Activated T-helper 17 cell treated with anti-CD3 and anti-CD28 coated beads, Interleukin-2, amount 50 U/mL, for 72 hours (primary cell): ENCODE results near the gene RCC2. TPM values are rescaled to one million over a fixed set of nuclear protein-coding genes. Genes with fewer than 3 reads are reported as not detected.

Experiments used
- ATAC-seq: fragments of 150-1000 bp; cut with Tn5 transposase; replicated peaks from 2 replicates; pipeline ENCODE4 v1.10.0; 2021; ENCODE audit warnings: mild to moderate bottlenecking, moderate library complexity
- H3K27ac Mint-ChIP-seq: one replicate; pipeline ENCODE4 v1.8.0; 2022; ENCODE audit warnings: mixed read lengths
- H3K27me3 Mint-ChIP-seq: one replicate; pipeline ENCODE4 v1.8.0; 2022; ENCODE audit warnings: mixed read lengths
- H3K36me3 Mint-ChIP-seq: one replicate; pipeline ENCODE4 v1.8.0; 2022; ENCODE audit warnings: low read depth, mild to moderate bottlenecking, mixed read lengths
- H3K4me1 Mint-ChIP-seq: one replicate; pipeline ENCODE4 v1.8.0; 2022; ENCODE audit warnings: mixed read lengths
- H3K4me3 Mint-ChIP-seq: one replicate; pipeline ENCODE4 v1.8.0; 2022; ENCODE audit warnings: mild to moderate bottlenecking, mixed read lengths
- H3K9me3 Mint-ChIP-seq: one replicate; pipeline ENCODE4 v1.8.0; 2022; ENCODE audit warnings: mixed read lengths
- total RNA-seq, 2 donors: library from RNA; stranded (reverse); gene quantifications; one replicate each; pipeline ENCODE4 v1.2.3, GENCODE V29; 2022

The RCC2 gene
- total RNA-seq, 2 donors from 2014 or later = 60.5 to 108 TPM

GRCh38 chr1:17437260-17437579 is 2.3 kb downstream of the RCC2 start:
- Mint-ChIP-seq H3K27ac (peak overlapping the region; percentile 48), H3K4me1 (no peaks in the 10 kb centered on the region), H3K9me3 (no peaks in the 10 kb centered on the region), H3K4me3 (peak overlapping the region; percentile 70), H3K27me3 (no peaks in the 10 kb centered on the region), H3K36me3 (peaks cover 61% of the 10 kb centered on the region)
- ATAC-seq = no peak

- no peak for ATAC-seq
- peak overlapping the region; percentile 48 for H3K27ac Mint-ChIP-seq
- H3K27me3 Mint-ChIP-seq = no peaks in the 10 kb centered on the region
- no peaks in the 10 kb centered on the region for H3K9me3 Mint-ChIP-seq
- peaks cover 67% of the 10 kb centered on the region for H3K36me3 Mint-ChIP-seq
- no peaks in the 10 kb centered on the region for H3K4me1 Mint-ChIP-seq
- peak overlapping the region; percentile 70 for H3K4me3 Mint-ChIP-seq
Measured at GRCh38 chr1:17436380-17437174, 2.9 kb downstream of the RCC2 start.

GRCh38 chr1:17434601-17435000 is 4.9 kb downstream of the RCC2 start:
- no peak for ATAC-seq
- Mint-ChIP-seq H3K27me3 (no peaks in the 10 kb centered on the region), H3K36me3 (peaks cover 84% of the 10 kb centered on the region), H3K4me3 (peak overlapping the region; percentile 4), H3K27ac (no peak overlapping the region), H3K9me3 (no peaks in the 10 kb centered on the region), H3K4me1 (no peaks in the 10 kb centered on the region)

- Mint-ChIP-seq H3K27me3 (no peaks in the 10 kb centered on the region), H3K36me3 (peaks cover 86% of the 10 kb centered on the region), H3K4me3 (peak overlapping the region; percentile 4), H3K9me3 (no peaks in the 10 kb centered on the region), H3K4me1 (no peaks in the 10 kb centered on the region), H3K27ac (peak overlapping the region; percentile 50)
- no peak for ATAC-seq
Measured at GRCh38 chr1:17434016-17434415, 5.5 kb downstream of the RCC2 start.

GRCh38 chr1:17433261-17433660 is 6.2 kb downstream of the RCC2 start:
- H3K36me3 Mint-ChIP-seq = peaks cover 88% of the 10 kb centered on the region
- no peaks in the 10 kb centered on the region for H3K9me3 Mint-ChIP-seq
- H3K27me3 Mint-ChIP-seq = no peaks in the 10 kb centered on the region
- no peaks in the 10 kb centered on the region for H3K4me1 Mint-ChIP-seq
- ATAC-seq = no peak
- no peak overlapping the region for H3K27ac Mint-ChIP-seq
- H3K4me3 Mint-ChIP-seq = no peak overlapping the region

GRCh38 chr1:17432412-17432811 is 7.1 kb downstream of the RCC2 start:
- no peaks in the 10 kb centered on the region for H3K9me3 Mint-ChIP-seq
- no peaks in the 10 kb centered on the region for H3K27me3 Mint-ChIP-seq
- no peak for ATAC-seq
- no peaks in the 10 kb centered on the region for H3K4me1 Mint-ChIP-seq
- peaks cover 93% of the 10 kb centered on the region for H3K36me3 Mint-ChIP-seq
- H3K4me3 Mint-ChIP-seq = no peak overlapping the region
- H3K27ac Mint-ChIP-seq = no peak overlapping the region

- Mint-ChIP-seq H3K4me1 (no peaks in the 10 kb centered on the region), H3K27ac (no peak overlapping the region), H3K9me3 (no peaks in the 10 kb centered on the region), H3K4me3 (no peak overlapping the region), H3K27me3 (no peaks in the 10 kb centered on the region), H3K36me3 (peaks cover 94% of the 10 kb centered on the region)
- no peak for ATAC-seq
Measured at GRCh38 chr1:17429183-17429582, 10.3 kb downstream of the RCC2 start.

- ATAC-seq = no peak
- Mint-ChIP-seq H3K9me3 (no peaks in the 10 kb centered on the region), H3K36me3 (peaks cover 94% of the 10 kb centered on the region), H3K4me1 (no peaks in the 10 kb centered on the region), H3K4me3 (no peak overlapping the region), H3K27ac (no peak overlapping the region), H3K27me3 (no peaks in the 10 kb centered on the region)
Measured at GRCh38 chr1:17427696-17428660, 11.5 kb downstream of the RCC2 start.

GRCh38 chr1:17425806-17426600 is 13.5 kb downstream of the RCC2 start:
- Mint-ChIP-seq H3K9me3 (no peaks in the 10 kb centered on the region), H3K36me3 (peaks cover 94% of the 10 kb centered on the region), H3K27me3 (no peaks in the 10 kb centered on the region), H3K4me3 (no peak overlapping the region), H3K27ac (peak overlapping the region; percentile 58), H3K4me1 (no peaks in the 10 kb centered on the region)
- no peak for ATAC-seq

GRCh38 chr1:17423781-17424245 is 15.7 kb downstream of the RCC2 start:
- Mint-ChIP-seq H3K4me3 (no peak overlapping the region), H3K9me3 (no peaks in the 10 kb centered on the region), H3K4me1 (peaks cover 4% of the 10 kb centered on the region), H3K27me3 (no peaks in the 10 kb centered on the region), H3K27ac (no peak overlapping the region), H3K36me3 (peaks cover 97% of the 10 kb centered on the region)
- ATAC-seq = no peak

GRCh38 chr1:17422461-17422860 is 17.0 kb downstream of the RCC2 start:
- peaks cover 100% of the 10 kb centered on the region for H3K36me3 Mint-ChIP-seq
- H3K27ac Mint-ChIP-seq = peak overlapping the region; percentile 67
- H3K4me3 Mint-ChIP-seq = no peak overlapping the region
- no peak for ATAC-seq
- H3K4me1 Mint-ChIP-seq = peaks cover 4% of the 10 kb centered on the region
- H3K9me3 Mint-ChIP-seq = no peaks in the 10 kb centered on the region
- no peaks in the 10 kb centered on the region for H3K27me3 Mint-ChIP-seq

- H3K27ac Mint-ChIP-seq = no peak overlapping the region
- H3K9me3 Mint-ChIP-seq = no peaks in the 10 kb centered on the region
- no peak for ATAC-seq
- peaks cover 4% of the 10 kb centered on the region for H3K4me1 Mint-ChIP-seq
- no peak overlapping the region for H3K4me3 Mint-ChIP-seq
- peaks cover 100% of the 10 kb centered on the region for H3K36me3 Mint-ChIP-seq
- H3K27me3 Mint-ChIP-seq = no peaks in the 10 kb centered on the region
Measured at GRCh38 chr1:17420391-17420918, 19.0 kb downstream of the RCC2 start.

- peaks cover 100% of the 10 kb centered on the region for H3K36me3 Mint-ChIP-seq
- ATAC-seq = peak; percentile 69
- H3K27me3 Mint-ChIP-seq = no peaks in the 10 kb centered on the region
- H3K9me3 Mint-ChIP-seq = no peaks in the 10 kb centered on the region
- no peak overlapping the region for H3K4me3 Mint-ChIP-seq
- peaks cover 4% of the 10 kb centered on the region for H3K4me1 Mint-ChIP-seq
- no peak overlapping the region for H3K27ac Mint-ChIP-seq
Measured at GRCh38 chr1:17419626-17420328, 19.7 kb downstream of the RCC2 start.
